B cell (primary cell): Measurements from ENCODE around the gene TRIM38. TPM values are rescaled to one million over a fixed set of nuclear protein-coding genes. Genes with fewer than 3 reads are reported as not detected.
"Not testable (repeated sequence)": the region's sequence is repeated elsewhere in the genome, so short reads cannot be mapped to it uniquely, and the experiment has no call there.

ENCODE experiments used
- ATAC-seq: fragments of 200-7000 bp; cut with Tn5 transposase; one replicate; pipeline ENCODE4 v1.10.0; 2021; ENCODE audit warnings: low read depth, mild to moderate bottlenecking, moderate number of reproducible peaks, moderate library complexity
- CTCF ChIA-PET: fragments of 350-600 bp; sonication (Branson Sonifier 250); formaldehyde crosslinking; loops from one replicate; lab custom pipeline; 2021; ENCODE audit warnings: antibody characterized with exemption, inconsistent platforms; lab: Charles Lee
- POLR2A ChIA-PET: fragments of 350-600 bp; sonication (Branson Sonifier 250); formaldehyde crosslinking; loops from one replicate; lab custom pipeline; 2021; ENCODE audit warnings: antibody characterized with exemption; lab: Charles Lee
- DNase-seq: peaks from one replicate; pipeline ENCODE4 v3.0.0; 2013
- H2AFZ ChIP-seq: 2 replicates; pipeline ENCODE4 v1.6.1; 2012; ENCODE audit warnings: mild to moderate bottlenecking, low read depth, low read length; ENCODE audit not compliant: insufficient read depth, poor library complexity, severe bottlenecking
- H3K27ac ChIP-seq, 2 donors: 1 replicate in 1 of 2; 2 replicates in 1 of 2; pipeline ENCODE4 v1.5.1; 2012 to 2013; ENCODE audit warnings: low read length in 2 of 2, mild to moderate bottlenecking in 2 of 2, moderate library complexity in 1 of 2
- H3K27me3 ChIP-seq, 4 experiments: fragments of 200-600 bp in 1 of 4; sonication (generic) in 1 of 4; replicated peaks in 1 of 4; 1 replicate in 2 of 4; 2 replicates in 2 of 4; pipeline versions ENCODE4 v1.6.1 to v1.7.0; 2013 to 2016; ENCODE audit warnings: low read length in 3 of 4, mild to moderate bottlenecking in 2 of 4, mixed read lengths in 1 of 4, moderate library complexity in 1 of 4; ENCODE audit not compliant: insufficient read depth in 4 of 4, control insufficient read depth in 3 of 4; ENCODE audit errors: control extremely low read depth in 1 of 4
- H3K36me3 ChIP-seq, 2 experiments: replicated peaks in 1 of 2; 1 replicate in 1 of 2; 2 replicates in 1 of 2; pipeline versions ENCODE4 v1.6.1 to v1.7.1; 2013; ENCODE audit warnings: low read length in 1 of 2; ENCODE audit not compliant: insufficient read depth in 2 of 2, control insufficient read depth in 1 of 2; ENCODE audit errors: control extremely low read depth in 1 of 2, extremely low read depth in 1 of 2
- H3K4me1 ChIP-seq, 2 donors: fragments of 200-600 bp in 1 of 2; sonication (generic) in 1 of 2; 1 replicate in 1 of 2; 2 replicates in 1 of 2; pipeline versions ENCODE4 v1.5.1 to v1.6.1; 2013 to 2017; ENCODE audit warnings: low read length in 2 of 2; ENCODE audit not compliant: control insufficient read depth in 2 of 2, insufficient read depth in 2 of 2
- H3K4me2 ChIP-seq: replicated peaks from 2 replicates; pipeline ENCODE3; 2012; ENCODE audit warnings: mild to moderate bottlenecking, low read depth, low read length; ENCODE audit not compliant: poor library complexity, severe bottlenecking
- H3K4me3 ChIP-seq, 5 experiments: fragments of 200-600 bp in 1 of 5; sonication (generic) in 1 of 5; 1 replicate in 3 of 5; 2 replicates in 2 of 5; pipeline versions ENCODE4 v1.5.1 to v1.7.0; 2011 to 2016; ENCODE audit warnings: low read length in 4 of 5, mild to moderate bottlenecking in 4 of 5, low read depth in 2 of 5, control low read depth in 1 of 5, moderate library complexity in 1 of 5; ENCODE audit not compliant: insufficient read depth in 1 of 5; ENCODE audit errors: control extremely low read depth in 1 of 5, extremely low read depth in 1 of 5
- H3K79me2 ChIP-seq: fragments of 200-600 bp; sonication (generic); one replicate; pipeline ENCODE4 v1.6.0; 2016; ENCODE audit warnings: low read length; ENCODE audit not compliant: control insufficient read depth, insufficient read depth
- H3K9ac ChIP-seq: fragments of 200-600 bp; sonication (generic); 2 replicates; pipeline ENCODE4 v1.6.1; 2017; ENCODE audit warnings: mild to moderate bottlenecking, low read length, moderate library complexity
- H3K9me3 ChIP-seq, 3 donors: one replicate each; pipeline versions ENCODE4 v1.6.1 to v1.7.1; 2013; ENCODE audit warnings: low read length in 2 of 3; ENCODE audit not compliant: control insufficient read depth in 2 of 3, insufficient read depth in 1 of 3; ENCODE audit errors: control extremely low read depth in 1 of 3
- H4K20me1 ChIP-seq: 2 replicates; pipeline ENCODE4 v1.6.0; 2012; ENCODE audit warnings: mild to moderate bottlenecking, low read length; ENCODE audit not compliant: insufficient read depth, control insufficient read depth, poor library complexity, severe bottlenecking
- H3K27ac Mint-ChIP-seq: one replicate; pipeline ENCODE4 v1.8.0; 2021; ENCODE audit warnings: mixed read lengths
- H3K27me3 Mint-ChIP-seq: one replicate; pipeline ENCODE4 v1.8.0; 2021; ENCODE audit warnings: mixed read lengths
- H3K4me1 Mint-ChIP-seq: one replicate; pipeline ENCODE4 v1.8.0; 2021; ENCODE audit warnings: mixed read lengths
- H3K4me3 Mint-ChIP-seq: one replicate; pipeline ENCODE4 v1.8.0; 2021; ENCODE audit warnings: mixed read lengths
- H3K9me3 Mint-ChIP-seq: one replicate; pipeline ENCODE4 v1.8.0; 2022; ENCODE audit warnings: mixed read lengths; ENCODE audit not compliant: insufficient read depth
- CTCF ChIP-seq: fragments of 200-600 bp; IDR thresholded peaks from one replicate; pipeline ENCODE4 v1.8.0; 2022; ENCODE audit warnings: antibody characterized with exemption, mild to moderate bottlenecking
- EZH2 ChIP-seq: IDR thresholded peaks from 2 replicates; pipeline ENCODE4 v1.6.1; 2012; ENCODE audit warnings: borderline replicate concordance, low read depth, mild to moderate bottlenecking, moderate library complexity, low read length; ENCODE audit not compliant: insufficient read depth, poor library complexity, severe bottlenecking
- WGBS: methylation state at CpG from one replicate; pipeline ENCODE4 v1.1.5; 2013; ENCODE audit warnings: missing lambda C conversion rate; ENCODE audit not compliant: insufficient coverage; 5-methylcytosine and 5-hydroxymethylcytosine counted together
- intact Hi-C: fragments of 100-400 bp; cut with micrococcal nuclease; formaldehyde crosslinking; loops from one replicate; pipeline ENCODE4 v1.10.0; 2022
- polyA plus RNA-seq: library from polyadenylated mRNA; depleted of rRNA; stranded (reverse); fragments of >200 nt; gene quantifications from 2 replicates; pipeline ENCODE4 v1.2.3, GENCODE V29; 2012
- total RNA-seq, 2 donors: library from RNA; stranded (reverse); fragments of 120-200 nt in 1 of 2; gene quantifications; 1 replicate in 1 of 2; 2 replicates in 1 of 2; pipeline versions ENCODE4 v1.2.3 to v1.2.4, GENCODE V29; 2013 to 2022

The TRIM38 gene
- total and polyA plus RNA-seq, 2 donors (not counting 1 experiment from before 2014, with no cell fraction given) = 29.3 to 57.2 TPM

- H3K9me3 ChIP-seq = no peaks in the 10 kb centered on the region
- H3K4me1 ChIP-seq = no peaks in the 10 kb centered on the region
- H3K4me3 Mint-ChIP-seq = no peak overlapping the region
- H3K27ac Mint-ChIP-seq = no peak overlapping the region
- POLR2A ChIA-PET = no interaction called here
- ATAC-seq (no peak), DNase-seq (no peak)
- no peaks in the 10 kb centered on the region for H3K9me3 Mint-ChIP-seq
- H3K9ac ChIP-seq = no peak overlapping the region
- intact Hi-C loops = no loop called here
- H3K27me3 ChIP-seq = no peaks in the 10 kb centered on the region
- no peak overlapping the region for H3K4me2 ChIP-seq
- H3K27me3 Mint-ChIP-seq = peaks cover 6% of the 10 kb centered on the region
- H3K27ac ChIP-seq = no peak overlapping the region
- H3K79me2 ChIP-seq = no peaks in the 10 kb centered on the region
- H3K4me3 ChIP-seq = no peak overlapping the region
- 50% methylated on average over 1 of the region's 2 CpGs for WGBS
- H3K36me3 ChIP-seq = no peaks in the 10 kb centered on the region
- H4K20me1 ChIP-seq = no peaks in the 10 kb centered on the region
- no peaks in the 10 kb centered on the region for H3K4me1 Mint-ChIP-seq
- CTCF ChIA-PET = interaction anchor here (0.6 kb wide), 1 partner anchor 31 kb away, joined by 3 read pairs; no protein-coding TSS in a partner anchor
- no peak overlapping the region for H2AFZ ChIP-seq
- TF ChIP-seq CTCF (no peak), EZH2 (no peak)
Measured at GRCh38 chr6:25927756-25928216, 34.8 kb upstream of the TRIM38 start.

GRCh38 chr6:25928562-25929324, 33.9 kb upstream of the TRIM38 start:
- intact Hi-C loops = no loop called here
- H3K9ac ChIP-seq = no peak overlapping the region
- Mint-ChIP-seq H3K4me1 (no peaks in the 10 kb centered on the region), H3K27ac (no peak overlapping the region), H3K4me3 (no peak overlapping the region), H3K9me3 (no peaks in the 10 kb centered on the region), H3K27me3 (peaks cover 11% of the 10 kb centered on the region)
- no peak for TF ChIP-seq CTCF
- no peaks in the 10 kb centered on the region for H3K9me3 ChIP-seq
- no peak overlapping the region for H3K27ac ChIP-seq
- ChIA-PET CTCF (no interaction called here), POLR2A (no interaction called here)
- H3K27me3 ChIP-seq = no peaks in the 10 kb centered on the region
- no peaks in the 10 kb centered on the region for H3K4me1 ChIP-seq
- no peak overlapping the region for H3K4me3 ChIP-seq
- no peak for DNase-seq
- no peaks in the 10 kb centered on the region for H3K79me2 ChIP-seq
- no peaks in the 10 kb centered on the region for H4K20me1 ChIP-seq
- H2AFZ ChIP-seq = no peak overlapping the region
- WGBS = no CpG with 5 or more reads among the region's 4 CpGs
- H3K36me3 ChIP-seq = no peaks in the 10 kb centered on the region
- H3K4me2 ChIP-seq = no peak overlapping the region
- no peak for ATAC-seq

DNA sequence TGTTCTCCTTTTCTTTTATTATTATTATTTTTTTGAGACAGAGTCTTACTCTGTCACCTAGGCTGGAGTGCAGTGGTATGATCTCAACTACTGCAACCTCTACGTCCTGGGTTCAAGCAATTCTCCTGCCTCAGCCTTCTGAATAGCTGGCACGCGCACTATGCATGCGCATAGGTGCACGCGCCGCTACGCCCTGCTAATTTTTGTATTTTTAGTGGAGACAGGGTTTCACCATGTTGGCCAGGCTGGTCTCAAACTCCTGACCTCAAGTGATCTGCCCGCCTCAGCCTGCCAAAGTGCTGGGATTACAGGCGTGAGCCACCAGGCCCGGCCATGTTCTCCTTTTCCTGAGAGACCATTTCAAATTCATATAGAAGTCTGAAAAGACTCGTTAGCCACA, 32.8 kb upstream of the TRIM38 start:
- H3K27ac Mint-ChIP-seq, H3K4me1 Mint-ChIP-seq: not testable (repeated sequence)

More for the DNA sequence above, 32.8 kb upstream of the TRIM38 start:
- H3K4me3 ChIP-seq, H3K4me1 ChIP-seq, H4K20me1 ChIP-seq, DNase-seq, H3K9me3 ChIP-seq, H3K4me2 ChIP-seq, H3K9ac ChIP-seq, CTCF ChIA-PET, H3K27me3 ChIP-seq, H3K79me2 ChIP-seq, H2AFZ ChIP-seq, H3K9me3 Mint-ChIP-seq, POLR2A ChIA-PET, intact Hi-C loops, ATAC-seq, H3K27ac ChIP-seq, H3K36me3 ChIP-seq, H3K4me3 Mint-ChIP-seq: not testable (repeated sequence)
- 96% methylated on average over 12 of the region's 12 CpGs for WGBS
- peaks cover 15% of the 10 kb centered on the region for H3K27me3 Mint-ChIP-seq
